HG03060 (cell line): ENCODE results near the gene SFTPA2.
"Not testable (repeated sequence)": the region's sequence is repeated elsewhere in the genome, so short reads cannot be mapped to it uniquely, and the experiment has no call there.

Source experiments
- ATAC-seq: cut with Tn5 transposase; IDR thresholded peaks from one replicate; pipeline ENCODE4 v1.9.1; 2021; ENCODE audit warnings: low read depth, moderate number of reproducible peaks; ENCODE audit not compliant: unreplicated experiment

Gene SFTPA2

DNA sequence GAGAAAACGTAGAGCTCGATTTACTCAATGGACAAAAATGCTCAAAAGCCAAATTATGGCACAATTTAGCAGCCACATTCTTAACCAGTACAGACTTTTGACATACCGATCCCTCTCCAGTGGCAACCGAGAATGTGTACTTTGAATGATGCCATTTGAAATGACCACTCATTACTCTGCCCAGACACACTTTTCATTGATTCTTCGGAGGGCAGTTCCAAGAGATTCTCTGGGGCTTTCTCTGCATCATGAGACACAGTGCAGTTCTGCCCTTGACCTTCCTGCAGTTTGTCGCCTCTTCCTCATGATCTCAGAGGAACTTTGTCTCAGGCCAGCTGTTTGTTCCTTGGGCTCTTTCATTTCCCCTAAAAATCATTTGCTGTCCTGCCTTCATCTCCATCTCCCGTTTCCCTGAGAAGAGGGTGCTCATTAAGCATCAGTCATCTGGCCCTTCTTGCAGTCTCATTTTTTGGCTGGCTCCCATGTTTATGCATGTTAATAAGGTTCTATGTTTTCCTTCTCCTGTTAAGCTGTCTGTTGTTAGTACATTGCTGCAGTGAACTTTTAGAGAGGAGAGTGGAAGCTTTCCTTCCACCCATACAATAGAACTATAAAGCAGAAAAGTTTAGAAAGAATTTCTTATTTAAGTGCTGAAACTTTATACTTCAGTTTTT, 43.5 kb downstream of the SFTPA2 start:
- not testable (repeated sequence) for ATAC-seq

DNA sequence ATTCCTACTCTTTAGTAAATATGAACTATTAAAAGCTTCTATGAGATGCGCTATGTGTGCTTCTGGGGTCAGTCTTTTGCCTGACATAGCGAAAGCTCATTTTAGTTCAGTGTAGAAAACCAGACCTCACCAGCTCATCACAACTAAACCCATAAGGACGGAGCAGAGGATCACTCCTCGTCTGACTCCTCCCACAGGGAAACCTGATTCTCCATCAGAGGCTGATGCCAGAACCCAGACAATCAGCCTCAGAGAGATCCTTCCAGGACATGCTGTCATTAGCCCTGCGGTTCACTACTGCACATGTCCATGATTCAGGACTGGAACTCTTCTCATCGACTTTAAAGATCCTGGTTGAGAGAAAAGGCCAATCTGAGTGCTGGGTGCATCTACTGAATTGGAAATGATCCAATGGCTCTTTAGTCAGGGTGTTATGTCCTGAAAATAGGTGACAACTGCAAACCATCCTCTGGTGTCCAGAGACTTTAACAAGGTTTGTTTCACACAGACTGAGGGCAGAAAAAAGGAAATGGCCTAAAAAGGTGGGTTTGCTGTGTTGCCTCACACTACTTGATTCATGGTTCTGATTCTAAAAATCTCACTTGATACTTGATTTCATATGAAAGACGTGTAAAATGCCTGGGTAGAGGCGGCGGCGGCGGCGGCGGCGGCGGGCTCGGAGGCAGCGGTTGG, 48.2 kb downstream of the SFTPA2 start, which contains the start of gene EIF5AL1:
Gene EIF5AL1 (plus strand): TSS at position 643 of the 693 bp plus-strand sequence. CDS start 117 bp downstream, outside the sequence.
- not testable (repeated sequence) for ATAC-seq

DNA sequence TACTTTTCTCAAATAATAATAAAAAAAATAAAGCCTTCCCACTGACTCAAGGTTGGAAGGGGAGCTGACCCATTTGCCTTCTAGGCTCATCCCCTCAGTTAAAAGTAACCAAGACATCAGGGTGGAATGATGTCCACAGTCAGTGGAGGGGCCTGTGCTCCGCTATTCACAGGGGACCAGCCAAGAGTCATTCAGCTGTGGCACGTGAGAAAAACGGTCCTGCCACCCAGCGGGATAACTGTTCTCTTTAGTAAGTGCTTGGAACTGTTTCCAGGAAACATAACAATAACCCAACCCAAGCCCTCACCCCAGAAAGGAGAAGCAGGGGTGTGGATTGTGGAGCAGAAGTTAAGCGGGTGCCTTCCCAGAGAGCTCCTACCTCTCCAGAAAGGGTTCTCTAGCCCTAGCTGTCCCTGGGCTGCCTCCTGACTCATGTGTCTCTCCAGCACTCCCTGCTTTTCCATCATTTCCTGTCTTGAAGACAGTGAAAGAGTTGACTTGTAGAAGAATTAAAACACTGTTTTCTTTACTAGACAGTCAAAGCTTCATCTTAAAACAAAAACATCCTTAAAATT, 50.2 kb downstream of the SFTPA2 start:
- ATAC-seq: not testable (repeated sequence)

DNA sequence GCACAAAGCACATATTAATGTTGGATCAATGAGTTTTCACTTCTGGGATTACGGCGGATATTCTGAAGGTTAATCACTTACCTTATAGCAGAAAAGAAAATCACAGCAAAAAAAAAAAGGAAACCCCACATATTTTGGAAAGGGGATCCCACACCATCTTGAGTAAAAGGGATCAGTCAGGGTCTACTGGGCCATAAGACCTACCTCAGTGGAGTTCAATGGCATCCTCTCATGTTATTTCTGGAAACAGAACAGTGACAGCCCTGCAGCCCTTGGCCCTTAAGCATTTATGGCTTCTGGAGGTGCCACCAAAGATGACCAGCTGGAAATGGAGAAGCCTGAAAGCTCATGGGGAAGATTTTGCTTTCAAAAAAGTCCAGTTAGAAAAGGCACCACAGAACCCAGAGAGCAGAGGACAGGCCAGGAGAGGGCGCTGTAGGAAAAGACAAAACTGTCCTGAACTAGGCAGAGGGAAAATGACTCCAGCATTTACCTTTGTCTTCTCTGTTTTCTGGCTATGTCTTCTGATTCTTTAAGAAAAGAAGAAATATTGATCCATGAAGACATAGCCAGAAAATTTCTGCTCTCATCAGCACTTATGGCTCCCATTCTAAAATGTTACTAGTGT, 50.8 kb downstream of the SFTPA2 start:
- ATAC-seq: not testable (repeated sequence)

DNA sequence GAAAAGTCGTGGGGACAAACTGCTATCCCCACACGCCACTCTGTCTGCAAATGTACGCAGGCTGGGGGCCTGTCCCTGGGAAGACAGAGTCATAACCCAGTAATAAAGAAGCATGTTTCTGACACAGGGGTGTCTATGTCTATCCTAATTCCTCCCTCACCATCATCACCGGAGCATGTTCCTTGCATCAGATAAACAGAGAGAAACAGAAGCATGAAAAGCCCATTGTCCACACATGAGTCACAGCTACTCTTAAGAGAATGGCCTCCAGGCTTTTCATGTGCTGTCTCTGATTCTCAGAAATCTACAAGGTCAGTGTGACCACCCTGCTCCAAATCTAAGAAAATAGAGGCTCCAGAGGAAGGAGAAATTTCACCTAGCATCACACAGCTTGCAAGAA, 52.0 kb downstream of the SFTPA2 start:
- ATAC-seq: not testable (repeated sequence)

DNA sequence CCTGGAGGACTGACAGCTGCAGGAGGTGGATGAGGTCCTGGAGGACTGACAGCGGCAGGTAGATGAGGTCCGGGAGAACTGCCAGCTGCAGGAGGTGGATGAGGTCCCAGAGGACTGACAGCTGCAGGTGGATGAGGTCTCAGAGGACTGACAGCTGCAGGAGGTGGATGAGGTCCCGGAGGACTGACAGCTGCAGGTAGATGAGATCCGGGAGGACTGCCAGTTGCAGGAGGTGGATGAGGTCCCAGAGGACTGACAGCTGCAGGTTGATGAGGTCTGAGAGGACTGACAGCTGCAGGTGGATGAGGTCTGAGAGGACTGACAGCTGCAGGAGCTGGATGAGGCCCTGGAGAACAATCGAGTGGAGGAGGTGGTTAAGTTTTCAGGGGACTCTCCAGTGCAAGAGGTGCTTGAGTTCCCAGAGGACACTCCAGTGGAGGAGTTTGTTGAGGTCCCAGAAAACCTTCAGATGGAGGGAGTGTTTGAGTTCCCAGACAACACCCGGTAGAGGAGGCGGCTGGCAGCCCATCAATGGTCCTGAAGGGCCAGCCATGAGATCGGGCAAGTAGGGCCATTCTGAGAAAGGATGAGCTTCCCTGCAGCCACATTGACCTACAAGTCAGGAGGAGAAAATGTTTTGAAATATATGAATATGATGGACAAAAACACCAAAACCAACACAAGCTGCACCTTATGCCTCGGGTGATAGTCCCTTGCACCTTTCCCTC, 52.6 kb downstream of the SFTPA2 start:
- no peak for ATAC-seq
